ENCODE results near the gene PSPH.

The PSPH gene

GRCh38 chr7:55996856-55997500 lies 54.3 kb downstream of the PSPH start:
- no peak for DNase-seq (ENCODE audit: low read depth)

DNA sequence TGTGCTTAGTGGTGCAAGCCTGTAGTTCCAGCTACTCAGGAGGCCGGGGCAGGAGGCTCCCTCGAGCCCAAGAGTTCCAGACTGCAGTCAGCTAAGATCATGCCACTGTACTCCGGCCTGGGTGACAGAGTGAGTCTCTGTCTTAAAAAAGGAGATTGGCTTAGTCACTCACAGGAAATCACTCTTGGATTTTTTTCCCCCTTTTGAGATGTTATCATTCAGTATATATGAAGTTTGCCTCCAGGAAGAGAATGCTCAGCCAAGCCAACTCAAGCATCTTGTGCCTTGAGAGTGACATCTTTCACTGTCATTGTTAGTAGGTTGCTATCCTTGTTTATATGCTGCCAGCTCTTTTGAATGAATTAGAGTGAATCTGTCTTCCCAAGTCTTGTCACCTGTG lies 58.9 kb downstream of the PSPH start:
- no peak for DNase-seq (ENCODE audit: low read depth)

DNA sequence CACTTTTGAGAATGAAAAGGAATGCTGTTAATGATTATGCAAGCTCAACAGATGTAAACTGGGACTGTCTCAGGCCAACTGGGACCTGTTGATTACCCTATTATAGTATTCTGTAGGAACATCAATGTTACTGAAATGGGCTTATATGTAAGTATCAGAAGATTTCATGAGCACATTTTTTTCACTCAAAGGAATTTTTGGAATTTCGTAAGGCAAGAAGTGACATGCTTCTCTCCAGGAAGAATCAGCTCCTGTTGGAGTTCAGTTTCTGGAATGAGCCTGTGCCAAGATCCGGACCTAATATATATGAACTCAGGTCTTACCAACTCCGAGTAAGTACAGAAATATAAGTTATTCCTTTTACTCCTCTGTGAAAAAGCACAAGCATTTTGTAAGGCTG lies 67.7 kb downstream of the PSPH start:
- no peak for DNase-seq (ENCODE audit: low read depth)

GRCh38 chr7:55980266-55980665 lies 71.0 kb downstream of the PSPH start:
- no peak for DNase-seq (ENCODE audit: low read depth)

GRCh38 chr7:55977831-55978230 lies 73.4 kb downstream of the PSPH start:
- DNase-seq (ENCODE audit: low read depth) = no peak

DNA sequence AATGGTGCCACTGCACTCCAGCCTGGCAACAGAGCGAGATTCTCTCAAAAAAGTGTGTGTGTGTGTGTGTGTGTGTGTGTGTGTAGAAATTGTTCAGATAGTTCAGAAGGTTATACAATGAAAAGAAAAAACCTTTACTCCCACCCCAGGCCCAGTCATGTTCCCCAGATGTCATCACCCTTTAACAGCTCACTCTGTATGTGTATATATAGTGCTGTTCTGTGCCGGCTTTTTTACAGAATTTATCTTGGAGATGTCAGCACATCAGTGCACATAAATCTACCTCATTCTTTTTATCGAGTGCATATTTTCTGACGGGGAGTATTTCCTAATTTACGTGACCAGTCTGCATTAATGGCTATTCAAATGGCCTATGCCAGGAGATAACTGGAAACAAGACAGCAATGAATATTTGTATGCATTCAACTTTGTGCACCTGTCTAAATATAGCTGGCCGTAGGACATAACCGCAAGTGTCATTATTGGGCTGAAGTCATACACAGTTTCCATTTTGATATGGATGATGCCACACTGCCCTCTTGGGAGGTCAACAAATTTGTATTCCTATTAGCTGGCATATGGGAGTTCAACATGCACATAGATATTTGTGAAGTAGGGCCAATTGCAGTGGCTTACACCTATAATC lies 75.1 kb downstream of the PSPH start:
- DNase-seq (ENCODE audit: low read depth) = no peak

DNA sequence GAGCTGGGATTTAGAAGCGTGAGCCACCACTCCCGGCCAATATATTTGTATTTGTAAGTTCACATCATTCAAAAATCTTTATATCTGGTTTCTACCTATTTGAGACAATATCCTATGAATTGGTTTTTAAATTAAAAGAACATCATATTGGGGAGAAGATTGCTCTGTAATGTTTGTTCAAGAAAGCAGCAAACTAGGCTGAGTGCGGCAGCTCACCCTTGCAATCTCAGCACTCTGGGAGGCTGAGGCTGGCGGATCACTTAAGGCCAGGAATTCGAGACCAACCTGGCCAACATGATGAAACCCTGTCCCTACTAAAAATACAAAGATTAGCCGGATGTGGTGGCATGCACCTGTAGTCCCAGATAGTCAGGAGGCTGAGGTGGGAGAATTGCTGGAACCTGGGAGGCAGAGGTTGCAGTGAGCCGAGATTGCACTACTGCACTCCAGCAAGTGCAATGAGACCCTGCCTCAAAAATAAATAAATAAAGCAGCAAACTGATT lies 77.4 kb downstream of the PSPH start:
- DNase-seq (ENCODE audit: low read depth) = no peak

DNA sequence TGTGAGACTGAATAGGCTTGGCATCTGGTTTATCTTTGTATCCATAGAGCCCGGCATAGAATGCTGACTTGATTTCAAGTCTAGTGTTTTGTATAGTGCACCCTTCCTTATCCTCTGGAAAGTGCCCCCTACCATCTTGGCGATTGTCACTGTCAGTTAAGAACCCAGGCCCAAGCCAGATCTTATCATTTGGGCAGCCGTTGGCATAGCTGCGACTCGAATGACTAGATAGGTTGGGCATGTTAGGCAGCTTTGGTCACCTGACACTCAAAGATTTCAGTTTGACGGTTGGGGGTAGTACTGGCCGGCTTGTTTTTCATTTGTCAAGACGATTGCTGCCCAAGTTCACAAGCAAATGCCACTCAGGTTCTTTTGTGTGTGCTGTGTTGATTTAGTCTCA lies 80.3 kb downstream of the PSPH start:
- DNase-seq (ENCODE audit: low read depth) = no peak

DNA sequence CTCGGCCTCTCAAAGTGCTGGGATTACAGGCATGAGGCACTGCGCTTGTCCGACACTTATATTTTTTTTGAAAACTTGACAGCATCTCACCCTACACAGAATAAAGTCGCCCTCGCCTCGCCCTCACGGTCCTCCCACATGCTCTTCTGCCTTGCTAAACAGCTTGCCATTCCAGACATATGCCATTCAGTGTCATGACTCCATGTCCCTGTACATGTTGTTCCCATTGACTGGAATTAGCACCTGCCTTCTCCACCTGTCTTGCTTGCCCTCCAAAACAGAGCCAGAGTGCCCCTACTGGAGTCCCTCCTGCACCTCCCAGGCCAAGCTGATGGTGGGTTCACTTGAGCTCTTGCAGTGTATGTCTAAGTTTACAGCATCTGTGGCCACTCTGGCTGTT lies 80.7 kb downstream of the PSPH start:
- no peak for DNase-seq (ENCODE audit: low read depth)

DNA sequence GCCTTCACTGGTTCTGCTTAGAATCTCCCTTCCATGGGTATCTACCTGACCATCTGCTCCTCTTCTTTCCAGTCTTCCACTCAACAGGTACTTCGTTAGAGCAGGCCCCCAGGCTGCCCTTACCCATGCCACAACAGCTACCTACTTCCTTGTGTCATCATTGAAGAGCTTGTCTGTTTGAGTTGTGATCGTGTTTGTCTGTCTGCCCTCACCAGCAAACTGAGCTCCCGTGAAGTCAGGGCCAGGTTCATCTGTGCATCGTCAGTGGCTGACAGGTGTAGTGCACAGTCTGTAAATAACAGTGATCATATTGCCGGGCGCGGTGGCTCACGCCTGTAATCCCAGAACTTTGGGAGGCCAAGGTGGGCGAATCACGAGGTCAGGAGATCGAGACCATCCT lies 81.9 kb downstream of the PSPH start:
- no peak for DNase-seq (ENCODE audit: low read depth)

DNA sequence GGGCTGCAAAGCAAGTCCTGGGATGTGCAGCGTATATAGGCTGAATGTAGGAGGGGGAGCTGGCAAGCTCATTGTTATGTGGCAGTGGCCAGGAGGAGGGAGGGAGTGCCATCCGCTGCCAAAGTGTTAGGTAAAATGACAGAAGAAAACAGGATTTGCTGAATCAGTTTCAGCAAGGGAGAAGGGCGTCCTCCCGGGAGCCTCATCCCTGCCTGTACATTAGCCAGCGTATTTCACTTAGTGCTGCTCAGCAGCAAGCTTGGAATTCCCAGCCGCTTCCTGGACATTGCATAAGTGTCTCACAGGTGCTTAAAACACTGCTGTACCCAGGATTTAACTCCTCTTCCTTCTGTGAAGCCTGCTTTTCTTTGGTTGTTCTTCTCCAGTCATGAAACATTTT lies 84.4 kb downstream of the PSPH start:
- no peak for DNase-seq (ENCODE audit: low read depth)

GRCh38 chr7:55965805-55966421 lies 85.3 kb downstream of the PSPH start:
- no peak for DNase-seq (ENCODE audit: low read depth)

- no peak for DNase-seq (ENCODE audit: low read depth)
These were observed 86.2 kb downstream of the PSPH start for GRCh38 chr7:55965100-55965470.

DNA sequence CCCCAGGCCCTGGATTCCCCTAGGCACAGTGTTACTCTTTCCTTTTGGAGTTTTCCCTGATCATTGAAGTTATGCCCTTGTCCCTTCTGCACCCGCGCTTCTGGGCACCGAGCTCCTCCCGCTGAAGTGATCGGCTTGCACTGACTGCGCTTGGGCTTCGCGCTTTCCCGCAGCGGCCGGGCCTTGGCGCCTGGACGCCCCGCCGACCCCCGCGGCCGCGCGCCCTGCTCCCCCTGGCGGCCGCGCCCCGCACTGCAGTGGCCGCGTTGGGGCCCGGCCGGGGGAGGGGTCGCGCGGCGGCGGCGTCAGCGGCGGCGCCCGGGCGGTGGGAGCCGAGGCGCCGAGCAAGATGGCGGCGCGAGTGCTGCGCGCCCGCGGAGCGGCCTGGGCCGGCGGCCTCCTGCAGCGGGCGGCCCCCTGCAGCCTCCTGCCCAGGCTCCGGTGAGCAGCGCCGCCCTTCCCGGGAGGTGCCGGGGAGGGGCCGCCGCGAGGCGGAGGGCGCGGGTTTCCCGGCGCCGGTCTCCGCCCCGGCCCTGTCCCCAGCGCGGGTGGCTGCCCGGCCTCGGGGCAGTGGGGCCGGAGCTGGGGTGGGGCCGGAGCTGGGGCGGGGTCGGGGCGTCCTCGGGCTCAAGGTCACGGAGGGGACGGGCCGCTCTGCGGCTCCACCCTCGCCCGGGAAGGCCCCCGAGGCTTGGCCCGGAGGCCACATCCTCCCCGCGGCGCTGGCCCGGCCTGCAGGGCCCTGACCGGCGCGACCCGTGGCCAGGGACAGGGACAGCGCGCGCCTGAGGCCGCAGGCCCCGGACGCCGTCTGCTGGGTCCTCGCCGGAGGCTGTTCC lies 86.8 kb downstream of the PSPH start, which contains the start of gene NIPSNAP2:
TSS of gene NIPSNAP2 (plus strand) at position 325 of the 839 bp plus-strand sequence. CDS start at position 350, 25 bp downstream.
- peak; percentile 42 for DNase-seq (ENCODE audit: low read depth)

GRCh38 chr7:55963584-55964168 lies 87.6 kb downstream of the PSPH start:
- no peak for DNase-seq (ENCODE audit: low read depth)

- DNase-seq (ENCODE audit: low read depth) = no peak
These were observed 89.2 kb downstream of the PSPH start for GRCh38 chr7:55962014-55962413.
